HG03135 (cell line): ENCODE results near the gene GREB1L.
"Not testable (repeated sequence)": the region's sequence is repeated elsewhere in the genome, so short reads cannot be mapped to it uniquely, and the experiment has no call there.

ENCODE experiments used
- ATAC-seq: cut with Tn5 transposase; IDR thresholded peaks from one replicate; pipeline ENCODE4 v1.9.1; 2021; ENCODE audit warnings: mild to moderate bottlenecking, moderate library complexity; ENCODE audit not compliant: unreplicated experiment

Gene GREB1L

DNA sequence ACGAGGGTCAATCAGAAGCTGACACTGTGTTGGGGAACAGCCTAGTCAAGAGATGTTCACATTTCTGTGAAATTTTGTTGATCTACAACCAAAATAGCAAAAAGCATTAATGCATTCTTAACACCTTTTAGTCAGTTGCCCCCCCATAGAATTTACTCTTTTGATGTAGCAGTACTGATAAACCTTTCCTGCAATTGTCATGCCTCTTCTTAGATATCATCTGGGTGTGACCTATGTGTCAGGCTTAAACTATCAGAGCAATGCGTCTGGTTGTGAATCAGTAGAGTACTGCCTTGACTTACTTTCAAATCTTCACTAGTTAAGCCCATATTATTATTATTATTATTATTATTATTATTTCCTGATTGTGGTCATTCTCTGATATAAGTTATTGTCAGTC, 61.9 kb downstream of the GREB1L start:
- ATAC-seq = no peak

DNA sequence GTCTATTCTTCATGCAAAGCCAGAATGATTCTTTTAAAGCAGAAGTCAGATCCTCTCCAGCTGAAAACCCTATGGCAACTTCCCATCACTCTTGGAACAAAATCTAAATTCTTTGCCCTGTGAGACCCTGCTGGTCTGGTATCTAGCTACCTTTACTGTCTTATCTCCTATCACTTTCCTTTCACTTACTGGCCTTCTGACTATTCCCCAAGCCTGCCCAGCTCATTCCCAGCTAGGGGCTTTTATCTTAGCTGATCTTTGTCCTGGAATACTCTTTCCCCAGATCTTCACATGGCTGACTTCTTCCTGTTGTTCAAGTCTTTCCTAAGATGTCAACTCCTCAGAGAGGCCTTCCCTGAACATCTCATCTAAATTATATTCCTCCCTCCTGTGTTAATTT, 63.6 kb downstream of the GREB1L start:
- ATAC-seq = no peak

DNA sequence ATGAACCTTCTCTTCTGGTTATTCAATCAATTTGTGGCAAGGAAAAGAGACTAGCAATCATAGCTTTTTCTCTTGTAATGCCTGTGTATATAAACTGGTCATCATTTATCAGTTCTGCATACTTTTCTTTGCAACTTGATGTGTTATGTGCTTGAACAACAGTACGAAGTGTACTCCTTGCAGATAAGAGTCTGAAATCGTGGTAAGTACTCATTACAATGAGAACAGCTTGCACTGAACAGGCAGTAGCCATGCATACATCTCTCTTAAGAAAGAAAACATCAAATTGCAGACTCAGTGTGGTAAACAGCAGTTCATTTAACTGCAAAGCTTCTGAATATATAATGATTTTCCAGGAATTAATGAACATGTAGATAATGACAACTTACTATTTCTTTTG, 64.3 kb downstream of the GREB1L start:
- no peak for ATAC-seq

DNA sequence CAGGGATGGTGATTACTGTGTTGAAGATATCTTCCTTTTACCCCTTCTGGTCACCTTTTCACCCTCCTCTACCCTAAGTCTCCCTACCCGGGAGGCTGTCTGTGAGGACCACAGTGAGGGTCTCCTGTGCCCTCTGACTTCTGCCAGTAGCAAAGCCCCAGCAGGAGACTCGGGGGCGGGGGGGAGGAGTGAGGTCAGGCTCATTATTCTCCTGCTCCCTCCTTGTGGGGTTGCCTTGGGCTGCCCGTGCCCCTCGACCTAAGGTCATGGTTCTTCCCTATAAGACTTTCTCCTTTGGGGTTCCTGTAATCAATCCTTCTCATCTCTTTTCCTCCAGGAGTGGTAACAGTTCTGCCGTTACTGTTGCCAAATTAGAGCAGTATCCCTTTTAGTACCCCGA, 65.5 kb downstream of the GREB1L start:
- no peak for ATAC-seq

DNA sequence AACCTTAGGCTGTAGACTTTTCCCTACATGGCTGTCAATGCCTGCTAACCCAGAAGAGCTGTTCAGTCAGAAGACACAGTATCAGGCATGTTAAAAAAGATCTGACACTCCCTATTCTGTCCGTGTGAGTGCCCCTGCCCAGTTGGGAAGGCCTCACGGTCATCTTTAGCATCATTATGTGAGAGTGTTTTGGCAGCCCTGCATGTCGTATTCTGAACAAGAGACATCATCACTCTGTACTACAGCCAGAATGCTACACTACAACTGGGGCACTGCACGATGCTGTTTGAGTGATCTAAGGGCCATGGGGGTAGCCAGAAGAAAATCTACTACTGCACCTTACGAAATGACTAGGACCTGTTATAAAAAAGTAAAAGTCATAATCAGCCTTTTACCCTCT, 67.2 kb downstream of the GREB1L start:
- ATAC-seq = no peak

DNA sequence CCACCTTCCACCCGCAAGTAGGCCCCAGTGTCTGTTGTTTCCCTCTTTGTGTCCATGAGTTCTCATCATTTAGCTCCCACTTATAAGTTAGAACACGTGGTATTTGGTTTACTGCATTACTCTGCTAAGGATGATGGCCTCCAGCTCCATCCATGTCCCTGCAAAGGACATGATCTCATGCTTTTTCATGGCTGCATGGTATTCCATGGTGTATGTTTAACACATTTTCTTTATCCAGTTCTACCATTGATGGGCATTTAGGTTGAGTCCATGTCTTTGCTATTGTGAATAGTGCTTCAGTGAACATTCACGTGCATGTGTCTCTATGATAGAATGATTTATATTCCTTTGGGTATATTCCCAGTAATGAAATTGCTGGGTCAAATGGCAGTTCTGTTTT, 69.9 kb downstream of the GREB1L start:
- not testable (repeated sequence) for ATAC-seq

DNA sequence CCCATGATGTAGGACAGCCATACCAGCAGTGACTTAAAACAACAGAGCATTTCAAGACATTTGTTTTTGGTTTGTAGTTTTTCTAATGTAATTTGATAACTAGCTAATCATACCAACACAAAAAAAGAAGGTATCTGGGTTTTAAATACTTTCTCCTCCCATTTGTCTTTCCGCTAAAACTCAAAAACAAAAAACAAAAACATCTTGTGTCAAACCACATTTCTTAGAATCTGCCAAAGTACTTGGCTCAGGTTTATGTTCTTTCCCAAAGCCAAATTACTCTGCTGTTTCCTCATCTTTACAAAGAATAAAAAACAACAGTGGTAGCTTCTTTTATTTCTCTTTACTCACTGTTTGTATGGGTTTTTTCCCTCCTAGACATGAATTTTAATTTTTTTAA, 71.5 kb downstream of the GREB1L start:
- no peak for ATAC-seq

DNA sequence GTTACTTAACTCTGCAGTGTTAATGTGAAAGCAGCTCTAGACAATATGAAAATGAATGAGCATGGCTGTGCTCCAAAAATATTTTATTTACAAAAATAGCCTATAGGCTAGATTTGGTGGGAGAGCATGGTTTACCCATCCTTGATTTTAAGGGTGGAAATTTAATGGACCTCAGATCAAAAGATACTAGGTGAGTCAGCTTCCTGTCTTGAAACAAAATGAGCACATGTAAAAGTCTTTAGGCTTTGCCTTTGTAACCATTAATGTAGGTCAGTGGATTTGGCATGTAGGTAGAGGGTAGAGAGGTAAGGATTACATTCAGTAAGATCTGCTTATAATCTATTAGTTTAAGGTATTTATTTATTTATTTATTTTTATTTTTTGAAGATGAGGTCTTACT, 72.7 kb downstream of the GREB1L start:
- no peak for ATAC-seq

DNA sequence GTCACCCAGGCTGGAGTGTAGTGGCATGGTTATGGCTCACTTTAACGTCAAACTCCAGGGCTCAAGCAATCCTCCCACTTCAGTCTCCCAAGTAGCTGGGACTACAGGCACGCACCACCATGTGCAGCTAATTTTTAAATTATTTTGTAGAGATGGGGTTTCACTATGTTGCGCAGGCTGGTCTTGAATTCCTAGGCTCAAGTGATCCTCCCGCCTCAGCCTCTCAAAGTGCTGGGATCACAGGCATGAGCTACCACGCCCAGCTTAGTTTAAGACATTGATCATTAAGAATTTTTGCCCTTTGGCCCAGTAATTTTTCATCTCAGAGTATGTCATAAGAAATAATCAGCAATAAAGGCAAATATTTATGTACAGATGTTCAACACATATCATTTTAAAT, 73.1 kb downstream of the GREB1L start:
- ATAC-seq = not testable (repeated sequence)

DNA sequence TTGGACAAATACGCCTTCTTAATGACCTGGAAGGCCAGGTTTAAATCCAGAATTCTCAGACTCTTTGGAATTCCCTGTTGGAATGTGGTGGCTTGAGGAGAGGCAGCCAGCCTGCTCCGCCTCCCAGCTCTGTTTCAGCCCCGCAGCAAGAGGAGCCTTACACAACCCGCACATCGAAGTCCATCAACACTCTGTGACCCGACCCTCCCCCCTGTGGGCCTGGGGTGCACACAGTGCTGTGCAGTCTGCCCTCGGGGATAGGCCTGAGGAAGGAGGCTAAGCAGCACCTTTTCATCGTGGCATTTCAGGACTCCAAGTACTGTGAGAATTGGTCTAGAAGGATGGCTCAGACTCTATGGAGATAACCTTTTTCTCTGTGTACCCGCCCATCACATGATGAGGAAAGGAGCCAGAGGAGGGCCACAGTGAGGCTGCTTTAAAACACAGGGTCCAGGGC, 73.7 kb downstream of the GREB1L start:
- no peak for ATAC-seq

DNA sequence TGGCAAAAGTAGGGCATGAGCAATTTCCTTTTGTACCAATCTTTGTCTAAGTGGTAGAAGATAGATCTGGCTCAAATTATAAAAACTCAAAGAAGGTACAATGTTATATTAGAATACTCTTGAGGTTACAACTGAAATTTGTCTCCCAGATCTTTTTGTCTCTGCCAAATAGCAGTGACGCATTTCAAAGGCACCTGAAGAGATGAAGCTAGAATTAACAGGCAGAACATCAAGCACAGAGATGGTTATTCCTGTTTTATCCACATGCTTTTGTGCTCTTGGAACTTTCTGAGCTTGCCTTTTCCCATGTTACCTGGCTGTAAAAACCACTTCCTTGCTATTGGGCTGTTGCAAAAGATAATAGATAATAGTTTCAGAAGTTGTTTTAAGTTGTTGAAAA, 74.3 kb downstream of the GREB1L start:
- ATAC-seq = no peak

DNA sequence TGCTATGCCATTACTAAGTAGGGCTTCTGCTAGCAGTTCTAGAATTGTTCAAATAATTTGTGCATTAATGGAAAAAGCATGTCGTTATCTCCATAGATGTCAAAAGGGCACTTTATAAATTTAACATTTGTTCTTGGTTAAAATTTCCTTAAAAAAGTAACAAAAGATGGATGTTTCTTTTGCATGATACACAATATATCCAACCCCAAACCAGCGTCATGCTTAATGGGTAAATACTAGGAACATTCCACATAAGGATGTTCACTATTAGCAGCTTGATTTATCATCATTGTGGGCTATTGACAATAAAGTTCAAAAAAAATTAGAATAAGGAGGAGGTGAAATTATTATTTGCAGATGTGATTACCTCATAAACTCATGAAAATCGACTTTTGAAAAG, 79.7 kb downstream of the GREB1L start:
- no peak for ATAC-seq

DNA sequence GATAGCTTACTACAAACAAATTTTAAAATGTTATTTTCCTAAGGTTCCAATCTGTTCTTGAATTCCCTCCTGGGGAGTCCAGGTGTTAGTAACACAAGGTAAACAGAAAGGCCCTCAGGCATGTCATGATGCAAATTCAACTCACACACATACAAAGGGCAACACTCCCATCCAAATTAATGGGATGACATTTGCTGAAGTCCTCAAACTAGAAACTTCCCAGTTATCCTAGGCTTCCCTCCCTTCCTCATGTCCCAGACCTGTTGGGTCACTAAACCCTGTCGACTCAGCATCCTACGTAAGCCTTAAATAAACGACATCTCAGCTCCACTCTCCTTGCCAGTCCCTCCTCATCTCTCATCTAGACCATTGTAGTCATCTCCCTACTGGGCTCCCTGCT, 85.1 kb downstream of the GREB1L start:
- no peak for ATAC-seq

DNA sequence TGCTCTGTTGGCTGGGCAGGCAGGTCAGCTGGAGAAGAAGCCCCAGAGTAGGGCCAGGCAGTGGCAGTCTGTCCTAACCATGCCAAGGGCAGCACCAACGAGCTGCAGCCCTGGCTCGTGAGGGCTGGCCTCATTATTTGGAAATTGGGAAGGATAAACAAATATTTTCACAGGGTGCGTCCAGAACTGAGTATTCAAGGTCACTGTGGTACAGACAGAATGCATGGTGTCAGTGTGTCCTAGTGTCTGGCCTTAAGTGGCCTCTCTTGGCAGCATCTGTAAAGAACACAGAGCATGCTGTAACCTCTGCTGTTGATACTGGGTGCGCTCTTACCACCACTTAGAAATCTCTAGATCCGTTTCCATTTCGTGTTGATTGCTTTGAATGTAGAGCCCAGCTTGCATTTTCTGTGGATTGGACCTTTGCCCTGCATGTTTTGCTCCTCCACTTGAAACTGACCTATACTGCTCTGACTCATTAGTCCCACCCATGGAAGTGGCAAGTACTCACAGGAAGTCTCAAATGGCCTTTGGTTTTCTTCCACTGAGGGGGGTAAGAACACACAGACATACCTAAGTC, 88.2 kb downstream of the GREB1L start:
- ATAC-seq = no peak

DNA sequence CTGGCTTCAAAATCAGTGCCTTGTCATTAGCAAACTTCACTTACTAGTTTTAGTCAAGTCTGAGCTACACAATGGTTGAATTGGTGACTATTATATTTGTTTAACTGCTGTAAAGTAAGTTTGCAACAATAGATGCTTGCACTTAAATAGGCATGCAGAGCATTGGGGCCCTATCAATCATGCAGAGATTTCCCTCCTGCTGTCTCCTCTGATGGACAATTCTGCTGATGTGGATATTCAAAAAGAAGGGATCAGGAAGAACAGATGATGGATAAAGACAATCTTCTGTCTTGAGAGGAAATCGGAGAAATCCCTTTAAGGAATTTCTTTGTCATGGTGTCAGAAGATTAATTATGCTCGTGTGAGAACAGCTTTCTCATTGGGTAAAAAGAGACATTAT, 89.0 kb downstream of the GREB1L start:
- ATAC-seq = no peak

DNA sequence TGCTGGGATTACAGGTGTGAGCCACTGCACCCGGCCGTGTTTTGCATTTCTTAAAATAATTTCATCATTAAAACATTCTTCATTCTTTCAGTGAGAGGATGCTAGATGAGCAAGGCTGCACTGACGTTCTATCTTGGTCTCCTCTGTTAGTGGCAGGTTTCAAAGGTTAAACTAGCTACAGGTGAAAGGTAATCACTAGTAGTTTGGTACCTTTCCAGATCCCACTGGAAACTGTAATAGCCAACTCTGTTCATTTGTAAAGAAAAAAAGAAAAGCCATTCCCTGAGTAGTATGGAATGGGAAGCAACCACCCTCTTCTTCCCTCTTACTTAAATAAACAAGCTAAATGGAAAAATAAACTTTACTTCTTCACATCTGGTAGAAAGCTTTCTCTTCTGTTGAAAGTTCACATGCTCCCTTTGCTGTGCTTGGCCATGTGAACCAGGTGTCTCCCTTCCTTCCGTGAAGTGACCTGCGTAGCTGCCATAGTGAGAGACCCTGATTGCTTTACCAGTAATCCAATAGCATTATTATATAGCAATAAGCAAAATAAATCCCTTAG, 94.0 kb downstream of the GREB1L start:
- no peak for ATAC-seq

DNA sequence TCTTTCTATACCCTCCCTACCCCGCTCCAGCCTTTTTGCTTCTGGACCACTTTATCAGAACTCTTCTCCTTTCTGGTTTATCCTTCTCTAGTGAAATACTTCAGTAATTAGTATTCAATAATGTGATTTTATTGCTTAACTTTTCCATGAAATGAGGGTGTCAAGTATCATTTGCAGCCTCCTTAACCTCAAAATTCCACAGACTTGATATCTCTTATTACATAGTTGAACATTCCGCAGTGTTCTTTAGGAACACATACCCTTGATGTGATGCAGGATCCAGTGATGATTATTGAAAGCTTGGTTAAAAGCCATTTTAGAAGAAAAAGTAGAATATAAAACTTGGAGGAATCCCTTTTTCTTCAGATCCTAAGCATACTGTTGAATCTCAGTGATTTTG, 94.8 kb downstream of the GREB1L start:
- no peak for ATAC-seq

DNA sequence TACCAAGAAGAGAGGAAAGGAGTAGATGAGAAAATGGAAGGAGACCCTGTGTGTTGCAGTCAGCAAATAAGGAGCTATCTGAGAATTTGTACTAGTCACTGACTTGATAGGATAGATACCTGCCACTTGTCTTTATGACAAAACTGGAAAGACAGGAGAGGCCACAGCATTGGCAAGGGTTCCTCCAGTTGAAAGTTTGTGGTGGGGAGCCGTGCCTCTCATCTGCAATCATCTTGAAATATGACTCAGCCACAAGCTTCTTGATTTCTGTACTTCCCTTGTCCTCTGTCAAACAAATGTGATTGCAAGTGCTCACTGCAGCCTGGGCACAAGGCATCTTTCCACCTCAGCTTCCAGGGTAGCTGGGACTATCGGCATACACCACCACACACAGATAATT, 99.1 kb downstream of the GREB1L start:
- ATAC-seq = no peak

DNA sequence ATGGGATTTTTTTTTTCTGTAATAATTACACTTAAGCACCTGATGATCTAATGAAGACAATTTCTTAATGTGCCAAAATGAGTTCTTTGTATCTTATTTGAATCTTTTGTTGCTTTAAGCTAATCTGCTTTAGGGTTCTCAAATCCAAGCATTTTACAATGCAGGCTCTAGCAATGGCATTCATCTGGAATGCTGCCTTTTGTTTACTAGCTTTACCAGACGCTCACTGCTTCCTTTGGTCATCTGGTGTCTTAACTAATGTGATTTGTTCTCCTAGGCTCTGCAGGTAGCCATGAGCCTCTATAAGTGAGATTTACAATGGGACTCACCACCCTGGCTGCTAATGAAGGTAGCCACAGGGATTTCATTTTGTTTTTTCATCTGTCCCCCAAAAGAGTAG, 100.3 kb downstream of the GREB1L start:
- ATAC-seq = no peak

DNA sequence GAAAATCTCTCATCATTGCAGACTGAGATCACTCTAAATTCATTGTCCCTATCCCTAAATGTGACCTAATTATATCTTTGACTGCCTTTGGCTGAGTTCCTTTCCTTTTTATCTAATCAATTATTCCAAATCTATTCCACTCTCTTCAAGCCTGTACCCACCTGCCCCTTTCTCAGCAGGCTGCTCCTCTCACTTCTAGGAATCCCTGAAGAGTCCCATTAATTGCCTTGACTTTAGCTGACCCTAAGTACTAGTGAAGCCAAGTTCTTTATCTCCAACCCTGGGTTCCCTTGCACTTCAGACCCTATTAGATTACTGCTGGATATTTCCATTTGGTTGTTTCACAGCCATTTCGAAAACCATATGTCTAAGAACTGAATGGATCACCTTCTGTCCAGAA, 102.8 kb downstream of the GREB1L start:
- ATAC-seq = no peak

DNA sequence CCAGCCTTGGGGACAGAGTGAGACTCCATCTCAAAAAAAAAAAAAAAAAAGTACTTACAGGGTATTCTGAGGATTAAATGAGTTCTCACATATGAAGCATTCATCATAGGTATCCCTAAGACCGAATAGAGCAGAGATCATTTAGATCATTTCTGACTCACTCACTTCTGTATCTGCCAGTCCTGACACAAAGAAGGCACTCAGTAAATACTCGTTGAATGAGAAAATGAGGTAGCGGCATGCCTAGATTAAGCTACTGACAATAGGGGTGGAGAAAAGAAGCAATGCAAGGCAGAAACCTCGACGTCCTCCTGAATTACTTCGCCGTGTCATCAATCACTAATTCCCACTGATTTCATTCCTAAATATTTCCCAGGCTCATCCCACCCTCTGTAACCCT, 103.8 kb downstream of the GREB1L start:
- ATAC-seq = no peak

DNA sequence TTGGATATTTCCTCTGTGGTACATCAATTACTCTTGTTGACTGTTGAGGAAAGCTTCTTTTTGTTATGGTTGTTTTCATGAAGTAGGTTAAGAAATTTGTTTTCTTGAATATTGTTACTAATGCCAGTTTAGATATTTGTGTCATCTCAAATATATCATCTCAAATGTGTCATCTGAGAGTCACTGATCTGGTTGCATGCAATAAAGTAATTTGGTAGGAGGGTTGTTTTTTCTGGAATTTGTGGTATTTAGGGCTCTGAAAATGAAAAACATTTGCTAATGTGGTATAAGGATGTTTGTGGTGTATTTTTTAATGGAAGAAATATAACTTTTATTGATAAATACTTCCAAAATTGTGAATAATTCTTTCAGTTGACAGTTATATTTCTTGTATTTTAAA, 117.7 kb downstream of the GREB1L start:
- no peak for ATAC-seq

DNA sequence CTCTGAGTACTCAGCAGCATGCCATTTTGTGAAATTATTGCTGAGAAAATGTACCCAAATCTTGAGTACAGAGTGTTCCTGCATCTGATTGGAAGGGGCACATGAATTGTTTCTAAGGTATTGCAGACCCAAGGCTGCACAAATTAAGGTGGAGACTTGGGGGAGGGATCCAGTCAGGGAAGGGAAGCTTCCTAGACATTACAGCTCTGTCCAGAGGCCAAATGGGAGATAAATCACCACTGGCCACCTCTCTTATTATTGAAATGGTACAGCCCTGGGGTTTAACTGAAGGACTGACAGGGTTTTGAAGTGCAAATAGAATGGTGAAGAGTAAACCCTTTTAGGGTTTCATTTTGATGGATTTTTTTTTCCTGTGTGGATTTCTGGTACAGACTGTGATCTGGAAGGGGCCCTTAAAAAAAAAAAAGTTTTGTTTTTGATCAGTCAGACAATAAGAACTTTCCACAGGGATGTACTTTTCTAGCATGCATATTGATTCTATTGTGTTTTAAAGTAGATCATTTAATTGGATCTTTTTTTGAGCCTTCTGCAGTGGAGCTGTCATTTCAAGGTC, 119.4 kb downstream of the GREB1L start:
- no peak for ATAC-seq
